Measurements from ENCODE around the gene UST. TPM values are rescaled to one million over a fixed set of nuclear protein-coding genes. Genes with fewer than 3 reads are reported as not detected.

The UST gene
- total and polyA plus RNA-seq, 2 of the 8 experiments (the other 6 are each of a cell fraction or from before 2014, with no cell fraction given) = 13.5 to 34.5 TPM

DNA sequence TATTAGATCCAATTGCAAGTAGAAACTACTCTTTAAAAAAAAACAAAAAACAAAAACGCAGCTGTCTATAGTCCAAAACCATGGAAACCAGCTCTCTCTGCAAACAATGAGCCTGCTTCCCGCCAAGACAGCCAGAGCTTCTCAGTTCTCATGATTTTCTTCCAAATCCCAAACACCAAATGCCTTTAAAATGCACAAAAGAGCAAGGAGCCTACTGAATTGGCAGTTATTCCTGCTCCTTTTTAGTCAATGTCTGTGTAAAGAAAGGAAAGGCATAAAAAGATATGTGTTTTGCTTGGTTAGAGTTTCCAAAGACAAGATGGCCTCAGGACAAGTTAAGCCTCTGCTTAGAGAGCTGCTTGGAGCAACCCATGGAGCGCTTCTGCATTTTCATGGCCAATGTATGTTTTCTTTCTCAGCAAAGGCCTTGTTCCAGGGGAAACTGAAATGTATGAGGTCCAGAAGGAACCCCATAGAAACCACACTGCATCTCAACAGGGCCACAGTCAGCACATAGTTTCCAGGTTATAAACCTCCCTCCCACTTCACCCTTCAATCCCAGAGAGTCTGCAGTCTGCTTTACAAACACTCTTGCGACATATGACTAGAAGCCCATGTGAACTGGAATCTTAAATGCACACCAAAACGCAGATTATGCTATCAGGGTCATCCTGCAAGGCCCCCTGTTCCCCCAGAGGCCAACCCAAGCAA is 361.4 kb downstream of the UST start:
- no peak overlapping the region for H4K5ac ChIP-seq (ENCODE audit: insufficient read length, low read depth, low read length)
- H4K8ac ChIP-seq (ENCODE audit: extremely low read depth, insufficient read depth, low read length) = no peak overlapping the region; the same call in 1 of the 2 replicates
- no peaks in the 10 kb centered on the region for H3K4me1 ChIP-seq (replicated peaks in 1 of 4; ENCODE audit: control insufficient read depth in 3 of 4, insufficient read depth in 4 of 4, low read length in 3 of 4)
- H3K27ac ChIP-seq (ENCODE audit: low read depth, low read length) = no peak overlapping the region
- no peak for FAIRE-seq
- H3K36me3 ChIP-seq (ENCODE audit: control insufficient read depth in 2 of 4, insufficient read depth in 4 of 4, low read length in 3 of 4) = no peaks in the 10 kb centered on the region
- no peak overlapping the region for H3K4me2 ChIP-seq (ENCODE audit: insufficient read depth in 1 of 2, low read depth in 2 of 2, low read length in 2 of 2)
- H3K79me2 ChIP-seq (ENCODE audit: control insufficient read depth in 1 of 2, insufficient read depth in 2 of 2, low read length in 2 of 2) = no peaks in the 10 kb centered on the region
- no peak overlapping the region for H3K14ac ChIP-seq (ENCODE audit: insufficient read length)
- H3K23ac ChIP-seq (ENCODE audit: insufficient read length) = no peak overlapping the region
- no peak overlapping the region for H2BK15ac ChIP-seq (ENCODE audit: low read length)
- no peak overlapping the region for H2BK120ac ChIP-seq (replicated peaks; ENCODE audit: low read depth, low read length)
- no peak overlapping the region for H2BK5ac ChIP-seq (ENCODE audit: low read depth, low read length)
- WGBS, 2 experiments (ENCODE audit: extremely low coverage in 1 of 2, insufficient coverage in 1 of 2, insufficient read length in 1 of 2, insufficient replicate concordance in 2 of 2, low coverage in 1 of 2, low lambda C conversion rate in 2 of 2, missing lambda C conversion rate in 1 of 2) = 93% methylated on average over 5 of the region's 5 CpGs; no CpG with 5 or more reads in 1 of the 2 experiments
- H2BK20ac ChIP-seq (ENCODE audit: low read length) = no peak overlapping the region
- ChIA-PET CTCF (ENCODE audit: partially characterized antibody) (interaction anchor here (1.0 to 1.5 kb wide), 5 partner anchors 17 to 81 kb away, joined by 3 to 4 read pairs (median 3); no protein-coding TSS in a partner anchor), POLR2A (ENCODE audit: partially characterized antibody) (no interaction called here)
- no peak overlapping the region for H3K18ac ChIP-seq (ENCODE audit: extremely low read depth, low read length)
- no peak overlapping the region for H3K4me3 ChIP-seq (ENCODE audit: extremely low read depth in 1 of 4, insufficient read depth in 2 of 4, low read depth in 3 of 4, low read length in 4 of 4)
- no peak overlapping the region for H2AK5ac ChIP-seq (ENCODE audit: low read depth, low read length)
- no peaks in the 10 kb centered on the region for H3K23me2 ChIP-seq (ENCODE audit: low read depth, low read length)
- H3K27me3 ChIP-seq (replicated peaks in 1 of 4; ENCODE audit: control insufficient read depth in 3 of 4, extremely low read depth in 1 of 4, insufficient read depth in 3 of 4, low read length in 3 of 4) = no peaks in the 10 kb centered on the region
- 0 out of 4 replicates have a peak, but pooled peaks cover 0 to 5% of the 10 kb centered on the region in 2 experiments for H3K9me3 ChIP-seq (ENCODE audit: insufficient read depth in 2 of 2, low read depth in 1 of 2, low read length in 1 of 2)
- H2BK12ac ChIP-seq (ENCODE audit: low read depth, low read length) = no peak overlapping the region
- H3K56ac ChIP-seq (replicated peaks; ENCODE audit: insufficient read length, low read depth, low read length) = no peak overlapping the region
- H3K4ac ChIP-seq (replicated peaks; ENCODE audit: insufficient read length, low read depth, low read length) = no peak overlapping the region
- no peaks in the 10 kb centered on the region for H4K20me1 ChIP-seq (replicated peaks in 1 of 2; ENCODE audit: control insufficient read depth in 1 of 2, insufficient read depth in 2 of 2, low read length in 2 of 2)
- DNase-seq (ENCODE audit: low read depth in 1 of 2, low spot score in 2 of 2) = no peak
- no peak overlapping the region for H3K9ac ChIP-seq (replicated peaks in 1 of 4; ENCODE audit: extremely low read depth in 1 of 4, low read depth in 3 of 4, low read length in 3 of 4)
- no peak overlapping the region for H4K91ac ChIP-seq (replicated peaks; ENCODE audit: insufficient read length, low read length)
- H2AFZ ChIP-seq (ENCODE audit: low read length) = peak overlapping the region; percentile 37; the same call in 1 of the 2 replicates
- TF ChIP-seq TEAD4 (IDR thresholded peaks at IDR 0.05; ENCODE audit: low read depth, low read length) (no peak), BRCA1 (IDR thresholded peaks at IDR 0.05; ENCODE audit: low read depth, low read length) (no peak), RNF2 (IDR thresholded peaks at IDR 0.05; ENCODE audit: borderline replicate concordance, low read depth, low read length, missing control alignments, poor library complexity, severe bottlenecking) (no peak), TAF7 (optimal IDR thresholded peaks at IDR 0.05; ENCODE audit: borderline replicate concordance, low read depth, low read length) (no peak), TBP (IDR thresholded peaks at IDR 0.05; ENCODE audit: low read depth, low read length) (no peak), RXRA (IDR thresholded peaks at IDR 0.05; ENCODE audit: insufficient read depth, low read depth, low read length) (no peak)
- no peaks in the 10 kb centered on the region for H3K79me1 ChIP-seq (ENCODE audit: low read depth, low read length)

All from H1 (cell line).